ENCODE results near the gene EPO. TPM values are rescaled to one million over a fixed set of nuclear protein-coding genes. Genes with fewer than 3 reads are reported as not detected.
"Not testable (repeated sequence)": the region's sequence is repeated elsewhere in the genome, so short reads cannot be mapped to it uniquely, and the experiment has no call there.

The EPO gene
- total and polyA plus RNA-seq, 2 donors (not counting 1 experiment from before 2014, with no cell fraction given): 0.10 TPM; not detected in 1

- peaks cover 15 to 18% of the 10 kb centered on the region in 2 donors for H3K4me1 ChIP-seq (ENCODE audit: control insufficient read depth in 2 of 2, insufficient read depth in 2 of 2, low read length in 2 of 2)
- H3K4me2 ChIP-seq (replicated peaks; ENCODE audit: low read depth, low read length, poor library complexity, severe bottlenecking): no peak overlapping the region
- no peak overlapping the region for H3K4me3 ChIP-seq (ENCODE audit: control extremely low read depth in 1 of 5, extremely low read depth in 1 of 5, insufficient read depth in 1 of 5, low read depth in 2 of 5, low read length in 4 of 5)
- no peak overlapping the region for H2AFZ ChIP-seq (ENCODE audit: insufficient read depth, low read depth, low read length, poor library complexity, severe bottlenecking)
- Mint-ChIP-seq H3K4me3 (no peak overlapping the region), H3K27ac (no peak overlapping the region), H3K4me1 (peaks cover 12% of the 10 kb centered on the region), H3K9me3 (ENCODE audit: insufficient read depth) (no peaks in the 10 kb centered on the region), H3K27me3 (peaks cover 4% of the 10 kb centered on the region)
- H3K27ac ChIP-seq (ENCODE audit: low read length in 2 of 2): no peak overlapping the region
- no peaks in the 10 kb centered on the region for H3K27me3 ChIP-seq (replicated peaks in 1 of 4; ENCODE audit: control extremely low read depth in 1 of 4, control insufficient read depth in 3 of 4, insufficient read depth in 4 of 4, low read length in 3 of 4)
- no peak for TF ChIP-seq EZH2 (IDR thresholded peaks at IDR 0.05; ENCODE audit: borderline replicate concordance, insufficient read depth, low read depth, low read length, poor library complexity, severe bottlenecking)
- TF ChIP-seq, protein P1, sequence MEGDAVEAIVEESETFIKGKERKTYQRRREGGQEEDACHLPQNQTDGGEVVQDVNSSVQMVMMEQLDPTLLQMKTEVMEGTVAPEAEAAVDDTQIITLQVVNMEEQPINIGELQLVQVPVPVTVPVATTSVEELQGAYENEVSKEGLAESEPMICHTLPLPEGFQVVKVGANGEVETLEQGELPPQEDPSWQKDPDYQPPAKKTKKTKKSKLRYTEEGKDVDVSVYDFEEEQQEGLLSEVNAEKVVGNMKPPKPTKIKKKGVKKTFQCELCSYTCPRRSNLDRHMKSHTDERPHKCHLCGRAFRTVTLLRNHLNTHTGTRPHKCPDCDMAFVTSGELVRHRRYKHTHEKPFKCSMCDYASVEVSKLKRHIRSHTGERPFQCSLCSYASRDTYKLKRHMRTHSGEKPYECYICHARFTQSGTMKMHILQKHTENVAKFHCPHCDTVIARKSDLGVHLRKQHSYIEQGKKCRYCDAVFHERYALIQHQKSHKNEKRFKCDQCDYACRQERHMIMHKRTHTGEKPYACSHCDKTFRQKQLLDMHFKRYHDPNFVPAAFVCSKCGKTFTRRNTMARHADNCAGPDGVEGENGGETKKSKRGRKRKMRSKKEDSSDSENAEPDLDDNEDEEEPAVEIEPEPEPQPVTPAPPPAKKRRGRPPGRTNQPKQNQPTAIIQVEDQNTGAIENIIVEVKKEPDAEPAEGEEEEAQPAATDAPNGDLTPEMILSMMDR (IDR thresholded peaks at IDR 0.05): no peak
- no peaks in the 10 kb centered on the region for H3K9me3 ChIP-seq (ENCODE audit: control extremely low read depth in 1 of 3, control insufficient read depth in 2 of 3, insufficient read depth in 1 of 3, low read length in 2 of 3)
- H3K36me3 ChIP-seq (replicated peaks in 1 of 2; ENCODE audit: control extremely low read depth in 1 of 2, control insufficient read depth in 1 of 2, extremely low read depth in 1 of 2, insufficient read depth in 2 of 2, low read length in 1 of 2): no peaks in the 10 kb centered on the region
- ChIA-PET POLR2A (interaction anchor here (0.8 kb wide), 1 partner anchor 25 kb away, joined by 3 read pairs; no protein-coding TSS in a partner anchor), CTCF (interaction anchor here (1.3 kb wide), 1 partner anchor 153 kb away, joined by 4 read pairs; the partner anchor contains the start of gene SLC12A9)
- WGBS (ENCODE audit: insufficient coverage): 100% methylated on average over 4 of the region's 6 CpGs
- no peaks in the 10 kb centered on the region for H3K79me2 ChIP-seq (ENCODE audit: control insufficient read depth, insufficient read depth, low read length)
- ATAC-seq (ENCODE audit: low read depth) (no peak), DNase-seq (no peak)
- intact Hi-C loops (cut with micrococcal nuclease): no loop called here
- no peak overlapping the region for H3K9ac ChIP-seq (ENCODE audit: low read length)
- H4K20me1 ChIP-seq (ENCODE audit: control insufficient read depth, insufficient read depth, low read length, poor library complexity, severe bottlenecking): no peaks in the 10 kb centered on the region
These were observed 21.2 kb upstream of the EPO start for GRCh38 chr7:100699018-100699417.

DNA sequence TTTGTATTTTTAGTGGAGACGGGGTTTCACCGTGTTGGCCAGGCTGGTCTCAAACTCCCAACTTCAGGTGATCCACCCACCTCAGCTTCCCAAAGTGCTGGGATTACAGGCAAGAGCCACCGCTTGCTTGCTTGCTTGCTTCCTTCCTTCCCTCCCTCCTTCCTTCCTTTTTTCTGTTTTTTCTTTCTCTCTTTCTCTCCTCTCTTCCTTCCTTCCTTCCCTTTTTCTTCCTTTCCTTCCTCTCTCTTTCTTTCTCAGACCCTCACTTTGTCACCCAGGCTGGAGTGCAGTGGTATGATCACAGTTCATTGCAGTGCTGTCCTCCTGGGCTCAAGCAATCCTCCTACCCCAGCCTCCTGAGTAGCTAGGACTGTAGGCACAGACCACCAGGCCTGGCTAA is 19.2 kb upstream of the EPO start:
- H3K27me3 ChIP-seq (replicated peaks in 1 of 4; ENCODE audit: control extremely low read depth in 1 of 4, control insufficient read depth in 3 of 4, insufficient read depth in 4 of 4, low read length in 3 of 4); H3K9me3 ChIP-seq (ENCODE audit: control extremely low read depth in 1 of 3, control insufficient read depth in 2 of 3, insufficient read depth in 1 of 3, low read length in 2 of 3); H3K27ac ChIP-seq (ENCODE audit: low read length in 2 of 2); H3K9me3 Mint-ChIP-seq (ENCODE audit: insufficient read depth); H3K27ac Mint-ChIP-seq; H4K20me1 ChIP-seq (ENCODE audit: control insufficient read depth, insufficient read depth, low read length, poor library complexity, severe bottlenecking); H3K9ac ChIP-seq (ENCODE audit: low read length); H3K4me3 Mint-ChIP-seq; H3K36me3 ChIP-seq (replicated peaks in 1 of 2; ENCODE audit: control extremely low read depth in 1 of 2, control insufficient read depth in 1 of 2, extremely low read depth in 1 of 2, insufficient read depth in 2 of 2, low read length in 1 of 2); H2AFZ ChIP-seq (ENCODE audit: insufficient read depth, low read depth, low read length, poor library complexity, severe bottlenecking); H3K79me2 ChIP-seq (ENCODE audit: control insufficient read depth, insufficient read depth, low read length); H3K4me3 ChIP-seq (ENCODE audit: control extremely low read depth in 1 of 5, extremely low read depth in 1 of 5, insufficient read depth in 1 of 5, low read depth in 2 of 5, low read length in 4 of 5); H3K4me1 Mint-ChIP-seq; POLR2A ChIA-PET; ATAC-seq (ENCODE audit: low read depth); DNase-seq; H3K4me2 ChIP-seq (replicated peaks; ENCODE audit: low read depth, low read length, poor library complexity, severe bottlenecking); H3K27me3 Mint-ChIP-seq: not testable (repeated sequence)
- CTCF ChIA-PET: interaction anchor here (0.9 to 1.6 kb wide), 2 partner anchors 10 to 152 kb away, joined by 4 to 5 read pairs; partner anchors contain the start of gene SLC12A9
- WGBS (ENCODE audit: insufficient coverage): 33% methylated on average over 1 of the region's 3 CpGs
- H3K4me1 ChIP-seq (ENCODE audit: control insufficient read depth in 2 of 2, insufficient read depth in 2 of 2, low read length in 2 of 2): peaks cover 0 to 11% of the 10 kb centered on the region in 2 donors
- intact Hi-C loops (cut with micrococcal nuclease): loop anchor here (10.0 kb wide), 1 partner anchor 226 kb away; the partner anchor contains the start of gene TSC22D4
